ENCODE data around the gene ARGFX. TPM values are rescaled to one million over a fixed set of nuclear protein-coding genes. Genes with fewer than 3 reads are reported as not detected.

The ARGFX gene
- total and polyA plus RNA-seq, 2 of the 8 experiments (the other 6 are each of a cell fraction or from before 2014, with no cell fraction given), result not detected

DNA sequence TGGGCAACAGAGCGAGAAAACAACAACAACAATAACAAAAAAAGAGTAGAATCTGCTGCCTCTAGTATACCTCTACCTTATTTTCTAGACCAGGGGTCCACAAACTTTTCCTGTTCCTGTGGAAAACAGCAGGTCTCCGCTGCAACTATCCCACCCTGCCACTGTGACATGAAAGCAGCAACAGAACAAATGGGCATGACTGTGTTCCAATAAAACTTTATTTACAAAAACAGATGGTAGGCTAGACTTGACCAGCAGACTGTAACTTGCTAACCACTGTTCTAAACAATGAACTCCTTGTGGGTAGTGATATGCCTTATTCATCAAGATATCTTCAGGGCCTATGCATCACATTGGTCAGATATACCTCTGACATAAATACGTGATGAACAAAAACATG, 47.2 kb upstream of the ARGFX start (continued):
- TF ChIP-seq KDM4A (IDR thresholded peaks at IDR 0.05; ENCODE audit: low read depth, low read length, severe bottlenecking), result no peak
- no peak for TF ChIP-seq BCL11A (IDR thresholded peaks at IDR 0.05; ENCODE audit: low read depth in 2 of 2, low read length in 2 of 2)
- TF ChIP-seq TCF12 (IDR thresholded peaks at IDR 0.05; ENCODE audit: low read depth, low read length), result no peak
- TF ChIP-seq ASH2L (IDR thresholded peaks at IDR 0.05; ENCODE audit: low read length), result no peak
- no peak for TF ChIP-seq RNF2 (IDR thresholded peaks at IDR 0.05; ENCODE audit: borderline replicate concordance, low read depth, low read length, missing control alignments, poor library complexity, severe bottlenecking)

Measured in H1 (cell line).